ENCODE data around the gene MAT2A. TPM values are rescaled to one million over a fixed set of nuclear protein-coding genes. Genes with fewer than 3 reads are reported as not detected.

MAT2A gene
- total and polyA plus RNA-seq, 10 of the 15 experiments (the other 5 are each of a cell fraction or from before 2014, with no cell fraction given), result 97.6 to 408 (median 290) TPM

GRCh38 chr2:85538507-85539360 lies at the start of gene MAT2A (continued):
- TF ChIP-seq POU2F2 (IDR thresholded peaks at IDR 0.05; ENCODE audit: borderline replicate concordance, low read depth, low read length) (peak; percentile 99), ASH2L (IDR thresholded peaks at IDR 0.05; ENCODE audit: borderline replicate concordance, low read depth) (no peak), PKNOX1 (IDR thresholded peaks at IDR 0.05) (0 out of 2 replicates have a peak, but pooled peaks have one; percentile 10), CBX5 (IDR thresholded peaks at IDR 0.05; ENCODE audit: low read depth) (peak; percentile 27; the same call in 1 of the 2 replicates), ZZZ3 (IDR thresholded peaks at IDR 0.05; ENCODE audit: control insufficient read depth, insufficient read length, low read depth) (no peak), RAD51 (IDR thresholded peaks at IDR 0.05) (no peak), MEF2B (IDR thresholded peaks at IDR 0.05; ENCODE audit: partially characterized antibody, poor library complexity, severe bottlenecking) (no peak), EGR1 (IDR thresholded peaks at IDR 0.05; ENCODE audit: borderline replicate concordance in 1 of 2, low read depth in 2 of 2, low read length in 2 of 2) (peak in 1 of 2 experiments; percentile 24; a peak in 1 of 3 replicates), ELK1 (IDR thresholded peaks at IDR 0.05; ENCODE audit: low read depth, low read length) (peak; percentile 58), EZH2 (IDR thresholded peaks at IDR 0.05; ENCODE audit: borderline replicate concordance, control insufficient read depth, low read depth, low read length) (no peak), RCOR1 (conservative IDR thresholded peaks at IDR 0.05; ENCODE audit: low read depth, low read length) (peak; percentile 88; the same call in 1 of the 2 replicates), RELA (IDR thresholded peaks at IDR 0.05; ENCODE audit: borderline replicate concordance, partially characterized antibody) (peak; percentile 26), SMAD5 (IDR thresholded peaks at IDR 0.05; ENCODE audit: low read depth) (peak; percentile 98), ZBED1 (IDR thresholded peaks at IDR 0.05; ENCODE audit: borderline replicate concordance) (peak; percentile 72; the same call in 1 of the 2 replicates), RFX5 (IDR thresholded peaks at IDR 0.05; ENCODE audit: low read depth, low read length) (no peak), WRNIP1 (IDR thresholded peaks at IDR 0.05; ENCODE audit: borderline replicate concordance, low read depth, low read length) (no peak), ZNF622 (IDR thresholded peaks at IDR 0.05) (no peak), IRF5 (IDR thresholded peaks at IDR 0.05; ENCODE audit: borderline replicate concordance) (no peak), GABPA (IDR thresholded peaks at IDR 0.05; ENCODE audit: low read depth) (no peak), TAF1 (IDR thresholded peaks at IDR 0.05; ENCODE audit: borderline replicate concordance, low read depth, low read length) (peak; percentile 97), IRF3 (IDR thresholded peaks at IDR 0.05) (peak; percentile 55; the same call in 1 of the 2 replicates), RELB (IDR thresholded peaks at IDR 0.05; ENCODE audit: low read depth) (peak; percentile 94), MTA3 (IDR thresholded peaks at IDR 0.05; ENCODE audit: borderline replicate concordance, low read length) (no peak; the same call in 1 of the 2 replicates)
